Dermis microvascular lymphatic vessel endothelial cell (primary cell): ENCODE measurements around the gene PDK1. TPM values are rescaled to one million over a fixed set of nuclear protein-coding genes. Genes with fewer than 3 reads are reported as not detected.

Experiments
- DNase-seq, 2 donors: peaks; one replicate each; pipeline versions ENCODE4 v3.0.0 to v3.0.0-alpha.2; 2010; ENCODE audit warnings: low read depth in 2 of 2
- total RNA-seq: library from RNA; depleted of rRNA; stranded (reverse); fragments of >200 nt; gene quantifications from 2 replicates; pipeline ENCODE4 v1.2.1, GENCODE V29; 2014

Gene PDK1
- total RNA-seq, 1 donor from 2014 or later = 4.7 TPM

DNA sequence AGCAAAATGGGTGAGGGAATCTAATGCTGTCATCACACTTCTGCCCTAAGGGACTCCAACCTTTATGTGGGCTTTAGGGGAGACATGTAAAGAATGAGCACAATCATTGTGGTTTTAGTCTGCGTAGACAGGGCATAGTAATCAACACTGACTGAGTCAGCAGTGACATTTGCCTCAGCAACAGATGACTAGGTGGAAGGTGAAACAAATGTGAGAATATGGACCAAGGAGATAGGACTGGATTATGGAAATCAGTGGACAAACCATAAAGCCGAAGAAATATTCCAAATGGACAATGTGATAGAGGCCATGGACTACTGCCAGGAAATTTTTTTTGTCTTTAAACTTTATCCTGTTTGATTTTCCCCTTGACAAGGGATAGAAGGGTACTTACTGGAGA lies 83.9 kb downstream of the PDK1 start:
- peak; percentile 7 to 43 for DNase-seq

DNA sequence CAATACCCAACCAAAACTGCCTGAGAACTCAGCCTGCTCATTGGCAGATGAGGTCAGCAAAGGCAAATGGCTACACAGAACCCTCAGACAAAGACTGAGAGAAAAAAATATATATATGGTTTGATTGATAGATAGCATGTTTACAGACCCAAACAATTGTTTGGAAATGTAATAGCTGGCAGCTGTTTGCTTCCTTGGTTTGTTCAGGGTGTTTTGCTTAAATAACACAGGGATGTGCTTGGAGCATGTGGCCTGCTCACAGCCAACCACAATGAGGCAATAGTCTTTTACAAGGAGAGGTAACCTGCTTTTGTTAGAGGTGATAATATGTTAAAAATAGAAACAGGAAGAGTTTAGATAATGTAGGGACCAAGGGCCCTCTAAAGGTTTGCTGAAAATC lies 84.5 kb downstream of the PDK1 start:
- DNase-seq = peak in 1 of 2 donors; percentile 19

DNA sequence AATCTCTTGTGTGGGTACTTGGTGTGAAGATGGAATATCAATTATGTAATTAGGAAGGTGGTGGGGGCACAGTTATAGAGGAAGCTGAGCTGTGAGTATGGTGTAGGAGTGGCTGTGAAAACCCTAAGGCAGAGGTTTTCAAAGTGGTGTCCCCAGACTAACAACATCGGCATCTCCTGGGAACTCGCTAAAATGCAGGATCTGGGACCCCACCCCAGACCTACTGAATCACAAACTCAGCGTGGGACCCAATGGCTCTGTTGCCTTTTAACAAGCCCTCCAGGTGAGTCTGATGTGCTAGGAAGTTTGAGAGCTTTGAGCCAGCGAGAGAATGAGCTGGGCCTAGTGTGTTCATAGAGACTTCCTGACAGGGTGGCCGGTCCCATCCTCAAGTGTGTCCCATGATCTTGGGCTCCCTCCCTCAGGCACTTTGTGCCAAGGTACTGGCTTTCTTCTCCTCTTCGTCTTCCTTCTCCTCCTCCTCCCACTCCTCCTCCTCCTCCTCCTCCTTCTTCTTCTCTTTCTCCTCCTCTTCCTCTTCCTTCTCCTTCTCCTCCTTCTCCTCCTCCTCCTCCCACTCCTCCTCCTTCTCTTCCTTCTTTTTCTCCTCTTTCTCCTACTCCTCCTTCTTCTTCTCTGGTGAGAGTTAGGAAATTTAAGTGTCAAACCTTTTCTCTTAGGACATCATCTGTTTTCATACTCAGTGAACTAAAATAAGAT lies 86.6 kb downstream of the PDK1 start:
- DNase-seq = no peak

DNA sequence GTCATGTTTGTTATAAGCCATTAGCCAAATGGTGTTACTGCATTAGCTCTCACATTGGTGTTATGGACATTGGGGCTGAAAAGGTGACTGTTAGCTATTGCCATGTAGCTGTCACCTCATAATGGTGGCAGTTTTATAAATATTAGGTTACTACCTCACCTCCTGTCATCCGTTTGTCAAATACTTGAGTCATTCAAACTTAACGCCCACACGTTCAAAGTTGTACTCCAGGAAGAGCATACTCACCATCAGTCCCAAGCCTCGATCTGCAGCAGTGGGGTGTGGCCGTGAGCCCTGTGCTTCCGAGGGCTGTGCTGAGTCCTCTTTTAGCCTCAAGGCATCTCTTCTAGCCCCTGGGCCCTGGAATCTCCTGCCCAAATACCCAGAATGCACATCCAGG lies 87.3 kb downstream of the PDK1 start:
- no peak for DNase-seq

DNA sequence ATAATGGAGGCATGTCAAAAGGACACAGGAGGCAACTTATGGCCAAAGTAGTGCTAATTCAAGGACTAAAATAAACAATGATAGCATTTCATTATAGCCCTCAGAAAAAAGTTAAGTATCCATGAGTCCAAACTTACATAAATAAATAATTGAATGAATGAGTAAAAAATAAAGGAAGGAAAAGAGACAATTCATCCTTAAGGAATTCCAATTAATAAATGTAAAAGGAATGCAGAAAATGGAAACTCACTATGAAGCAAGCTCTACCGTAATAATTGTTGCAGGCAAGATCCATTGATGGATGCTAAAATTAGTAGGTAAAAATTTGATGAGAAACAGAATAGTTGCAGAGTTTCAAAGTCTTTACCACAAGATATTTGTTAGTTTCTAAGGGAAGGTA lies 91.5 kb downstream of the PDK1 start:
- no peak for DNase-seq

DNA sequence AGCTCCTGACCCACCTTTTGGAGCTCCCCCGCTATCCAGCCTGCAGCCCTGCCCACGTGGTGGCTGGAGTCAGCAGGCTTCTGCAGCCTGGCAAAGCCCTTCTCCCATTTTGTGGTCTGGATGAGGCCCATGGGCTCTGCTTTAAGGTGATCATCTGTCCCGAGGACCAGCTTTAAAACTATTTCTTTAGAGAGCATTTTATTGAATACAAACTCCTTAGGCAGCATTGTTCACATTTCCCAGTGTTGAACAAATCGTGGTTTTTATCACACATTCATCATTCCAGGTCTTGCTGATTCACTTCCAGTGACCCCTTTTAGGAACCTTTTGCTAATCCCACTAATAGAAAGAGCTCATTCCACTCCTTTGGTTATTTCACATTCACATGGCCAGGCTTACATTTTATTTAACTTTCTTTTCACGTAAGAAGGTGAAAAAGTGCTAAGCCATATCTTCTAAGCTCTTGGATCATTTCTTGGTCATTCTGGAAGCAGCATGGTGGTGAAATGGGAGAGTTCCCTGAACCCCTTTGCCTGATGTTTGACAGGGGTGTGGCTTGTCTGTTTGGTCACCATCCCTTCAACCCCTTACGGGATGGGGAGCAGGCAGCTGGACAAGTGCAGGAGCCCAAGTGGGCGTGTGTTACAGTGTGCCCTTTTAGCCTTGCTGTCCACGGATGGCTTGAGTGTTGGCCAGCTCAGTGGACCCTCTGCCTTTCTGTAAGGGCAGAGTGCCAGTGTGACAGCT lies 99.4 kb downstream of the PDK1 start:
- no peak for DNase-seq

DNA sequence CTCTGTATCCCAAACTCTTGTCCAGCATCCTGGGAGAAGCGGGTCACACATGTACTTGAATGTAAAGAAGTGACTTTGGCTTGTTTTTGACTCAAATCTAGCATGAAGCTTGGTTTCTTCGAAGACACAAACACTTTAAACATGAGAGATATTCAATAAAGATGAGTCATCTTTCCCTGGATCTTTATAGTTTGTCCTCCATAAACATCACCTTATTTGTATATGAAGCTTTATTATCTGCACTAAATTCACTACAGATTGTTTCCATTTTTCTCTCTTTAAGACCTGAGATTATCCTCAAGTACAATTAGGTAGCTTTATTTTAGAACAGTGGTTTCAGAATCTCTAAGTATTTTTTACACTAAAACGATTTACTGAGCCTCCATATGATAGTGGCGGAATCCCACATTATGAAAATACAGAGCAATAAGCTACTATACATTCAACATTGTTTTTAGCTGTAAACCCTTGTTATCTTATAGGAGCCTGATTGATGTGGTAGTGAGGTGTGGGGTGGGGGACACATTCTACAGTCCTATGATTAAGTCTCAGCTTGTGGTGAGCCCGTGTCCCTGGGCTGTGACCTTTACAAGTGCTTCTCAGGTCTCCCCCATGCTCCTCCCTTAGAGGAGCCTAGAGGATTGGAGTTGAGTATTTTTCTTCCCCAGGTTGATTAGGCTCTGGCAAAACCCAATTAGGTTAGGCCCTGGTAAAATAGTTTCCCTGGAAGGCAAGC lies 100.1 kb downstream of the PDK1 start:
- DNase-seq = no peak

Other genes starting within 250 kb of the PDK1 start
- 146 and 305 TPM in 2 replicates for gene ITGA6, start 128.5 kb upstream of the PDK1 start, total RNA-seq
- 14.2 and 17.7 TPM in 2 replicates for gene RAPGEF4, start 179.8 kb downstream of the PDK1 start, total RNA-seq